ENCODE measurements around the gene ASMTL. TPM values are rescaled to one million over a fixed set of nuclear protein-coding genes. Genes with fewer than 3 reads are reported as not detected.
A peak's percentile ranks its signal among the peaks of the same experiment; 100 is the strongest.

ASMTL gene
- total and polyA plus RNA-seq, 2 of the 13 experiments (the other 11 are each of a cell fraction or from before 2014, with no cell fraction given) = 5.6 to 16.3 TPM

- TF ChIP-seq ZNF609 (CRISPR knock-in tag; IDR thresholded peaks at IDR 0.05; ENCODE audit: borderline replicate concordance) (no peak), CTCF (CRISPR knock-in tag; IDR thresholded peaks at IDR 0.05) (peak; percentile 94), TFDP1 (CRISPR knock-in tag; IDR thresholded peaks at IDR 0.05; ENCODE audit: borderline replicate concordance) (no peak), HMGXB4 (CRISPR knock-in tag; IDR thresholded peaks at IDR 0.05; ENCODE audit: borderline replicate concordance in 1 of 2, low read depth in 1 of 2) (peak; percentile 32 to 44; a peak in 1 of 4 replicates), ZSCAN5A (CRISPR knock-in tag; IDR thresholded peaks at IDR 0.05; ENCODE audit: borderline replicate concordance) (0 out of 2 replicates have a peak, but pooled peaks have one; percentile 31), ZFP91 (CRISPR knock-in tag; IDR thresholded peaks at IDR 0.05; ENCODE audit: borderline replicate concordance) (peak; percentile 32; the same call in 1 of the 2 replicates), ETV5 (CRISPR knock-in tag; IDR thresholded peaks at IDR 0.05; ENCODE audit: borderline replicate concordance) (no peak), RAD21 (CRISPR knock-in tag; IDR thresholded peaks at IDR 0.05) (peak; percentile 94), SALL2 (CRISPR knock-in tag; IDR thresholded peaks at IDR 0.05) (no peak), RARA (CRISPR knock-in tag; IDR thresholded peaks at IDR 0.05) (no peak), ZFP90 (CRISPR knock-in tag; IDR thresholded peaks at IDR 0.05; ENCODE audit: borderline replicate concordance) (no peak), SAP130 (CRISPR knock-in tag; IDR thresholded peaks at IDR 0.05; ENCODE audit: low read depth) (peak; percentile 45; the same call in 1 of the 2 replicates), NR2F6 (IDR thresholded peaks at IDR 0.05) (no peak), NR2F6 (CRISPR knock-in tag; IDR thresholded peaks at IDR 0.05) (peak; percentile 18; the same call in 1 of the 2 replicates)
These were observed 1.5 kb upstream of the ASMTL start (continued) for GRCh38 chrX:1453951-1454785.
